ENCODE measurements around the gene KCNC4.

GRCh38 chr1:110208916-110209645 lies 1.0 kb upstream of the KCNC4 start:
- TF ChIP-seq, protein P1, sequence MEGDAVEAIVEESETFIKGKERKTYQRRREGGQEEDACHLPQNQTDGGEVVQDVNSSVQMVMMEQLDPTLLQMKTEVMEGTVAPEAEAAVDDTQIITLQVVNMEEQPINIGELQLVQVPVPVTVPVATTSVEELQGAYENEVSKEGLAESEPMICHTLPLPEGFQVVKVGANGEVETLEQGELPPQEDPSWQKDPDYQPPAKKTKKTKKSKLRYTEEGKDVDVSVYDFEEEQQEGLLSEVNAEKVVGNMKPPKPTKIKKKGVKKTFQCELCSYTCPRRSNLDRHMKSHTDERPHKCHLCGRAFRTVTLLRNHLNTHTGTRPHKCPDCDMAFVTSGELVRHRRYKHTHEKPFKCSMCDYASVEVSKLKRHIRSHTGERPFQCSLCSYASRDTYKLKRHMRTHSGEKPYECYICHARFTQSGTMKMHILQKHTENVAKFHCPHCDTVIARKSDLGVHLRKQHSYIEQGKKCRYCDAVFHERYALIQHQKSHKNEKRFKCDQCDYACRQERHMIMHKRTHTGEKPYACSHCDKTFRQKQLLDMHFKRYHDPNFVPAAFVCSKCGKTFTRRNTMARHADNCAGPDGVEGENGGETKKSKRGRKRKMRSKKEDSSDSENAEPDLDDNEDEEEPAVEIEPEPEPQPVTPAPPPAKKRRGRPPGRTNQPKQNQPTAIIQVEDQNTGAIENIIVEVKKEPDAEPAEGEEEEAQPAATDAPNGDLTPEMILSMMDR (conservative IDR thresholded peaks at IDR 0.05; ENCODE audit: low read length), result no peak
- no peak for TF ChIP-seq EZH2phosphoT487 (IDR thresholded peaks at IDR 0.05; ENCODE audit: borderline replicate concordance, low read depth, low read length)
